H1 (cell line): Measurements from ENCODE around the gene TELO2. TPM values are rescaled to one million over a fixed set of nuclear protein-coding genes. Genes with fewer than 3 reads are reported as not detected.

Experiments used
- BRCA1 ChIP-seq: IDR thresholded peaks from 2 replicates; pipeline ENCODE4 v1.6.1; 2012; ENCODE audit warnings: low read depth, low read length, improper control_type of control experiment
- KDM4A ChIP-seq: IDR thresholded peaks from one replicate; pipeline ENCODE4 v1.7.1; 2012; ENCODE audit warnings: low read depth, mild to moderate bottlenecking, moderate library complexity, low read length, inconsistent platforms; ENCODE audit not compliant: severe bottlenecking
- SIRT6 ChIP-seq: IDR thresholded peaks from one replicate; pipeline ENCODE4 v1.7.1; 2012; ENCODE audit warnings: low read length, inconsistent platforms
- polyA plus RNA-seq, 7 experiments: library from polyadenylated mRNA; depleted of rRNA in 3 of 7; stranded (reverse) in 5 of 7; unstranded in 2 of 7; fragments of >200 nt in 5 of 7; fragments of 200-250 nt in 2 of 7; gene quantifications; 1 replicate in 5 of 7; 2 replicates in 1 of 7; 4 replicates in 1 of 7; pipeline versions ENCODE4 v1.2.1 to v1.2.3, GENCODE V29; 2011 to 2013; ENCODE audit warnings: missing spikeins in 2 of 7, mixed read lengths in 2 of 7
- total RNA-seq: library from RNA; stranded (reverse); fragmentation: NEBNext Ultra II Directional; extraction: Animal tissue kit (Norgen Biotek cat#: 25700); gene quantifications from 2 replicates; pipeline ENCODE4 v1.2.1, GENCODE V29; 2021
- TF ChIP-seq, protein P1 (sequence below), 3 experiments: IDR thresholded peaks; 1 replicate in 2 of 3; 2 replicates in 1 of 3; pipeline versions ENCODE4 v1.5.1 to v1.6.1; 2011; ENCODE audit warnings: low read length in 3 of 3, mild to moderate bottlenecking in 3 of 3, inconsistent platforms in 2 of 3, low read depth in 1 of 3, moderate library complexity in 1 of 3; ENCODE audit not compliant: insufficient read depth in 1 of 3; ENCODE audit errors: control extremely low read depth in 1 of 3
- TF ChIP-seq, protein P2 (sequence below): IDR thresholded peaks from 2 replicates; pipeline ENCODE4 v1.6.1; 2012; ENCODE audit warnings: low read length, inconsistent platforms

TELO2 gene
- total and polyA plus RNA-seq, 2 of the 8 experiments (the other 6 are each of a cell fraction or from before 2014, with no cell fraction given): 39.3 to 64.8 TPM

DNA sequence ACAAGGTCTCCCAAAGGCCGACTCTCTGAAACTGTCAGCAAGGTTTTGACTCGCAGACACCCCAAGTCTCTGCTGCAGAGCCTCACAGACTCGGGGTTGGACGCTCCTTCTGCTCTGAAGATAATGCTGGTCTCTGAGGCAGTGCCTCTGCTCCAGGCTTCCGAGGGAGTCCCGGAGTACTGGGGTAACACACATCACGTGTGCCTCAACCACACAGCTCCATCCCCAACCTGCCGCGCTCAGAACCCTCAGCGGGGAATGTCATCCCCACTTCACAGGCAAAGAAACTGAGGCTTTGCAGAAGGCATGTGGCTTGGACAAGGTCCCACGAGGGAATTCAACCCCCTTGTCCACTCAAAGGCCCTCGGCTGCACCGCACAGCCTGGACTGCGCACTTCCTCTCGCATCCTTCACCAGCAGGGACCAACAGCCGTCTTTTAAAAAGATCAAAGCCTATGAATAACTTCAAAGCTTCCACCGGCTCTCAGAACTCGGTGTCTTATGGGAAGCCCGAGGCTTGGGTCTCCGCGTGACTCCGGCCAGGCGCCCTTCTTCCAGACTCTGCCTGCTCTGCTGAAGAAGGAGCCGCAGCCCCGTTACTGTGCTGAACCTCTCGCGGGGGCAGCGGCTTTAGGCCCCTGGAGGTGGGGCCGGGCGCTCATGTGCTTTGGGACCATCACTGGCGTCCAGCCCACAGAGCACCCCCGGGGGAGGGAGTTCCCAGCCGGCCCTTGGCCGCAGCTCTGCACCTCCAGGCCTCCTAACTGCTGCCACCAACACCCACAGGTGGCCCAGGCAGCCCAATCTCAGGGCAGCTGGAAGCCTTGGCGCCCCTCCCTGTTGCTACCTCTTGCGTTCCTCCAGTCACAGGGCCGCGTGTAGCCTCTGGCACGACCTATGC, 42.5 kb downstream of the TELO2 start (continued):
- TF ChIP-seq, protein P1, sequence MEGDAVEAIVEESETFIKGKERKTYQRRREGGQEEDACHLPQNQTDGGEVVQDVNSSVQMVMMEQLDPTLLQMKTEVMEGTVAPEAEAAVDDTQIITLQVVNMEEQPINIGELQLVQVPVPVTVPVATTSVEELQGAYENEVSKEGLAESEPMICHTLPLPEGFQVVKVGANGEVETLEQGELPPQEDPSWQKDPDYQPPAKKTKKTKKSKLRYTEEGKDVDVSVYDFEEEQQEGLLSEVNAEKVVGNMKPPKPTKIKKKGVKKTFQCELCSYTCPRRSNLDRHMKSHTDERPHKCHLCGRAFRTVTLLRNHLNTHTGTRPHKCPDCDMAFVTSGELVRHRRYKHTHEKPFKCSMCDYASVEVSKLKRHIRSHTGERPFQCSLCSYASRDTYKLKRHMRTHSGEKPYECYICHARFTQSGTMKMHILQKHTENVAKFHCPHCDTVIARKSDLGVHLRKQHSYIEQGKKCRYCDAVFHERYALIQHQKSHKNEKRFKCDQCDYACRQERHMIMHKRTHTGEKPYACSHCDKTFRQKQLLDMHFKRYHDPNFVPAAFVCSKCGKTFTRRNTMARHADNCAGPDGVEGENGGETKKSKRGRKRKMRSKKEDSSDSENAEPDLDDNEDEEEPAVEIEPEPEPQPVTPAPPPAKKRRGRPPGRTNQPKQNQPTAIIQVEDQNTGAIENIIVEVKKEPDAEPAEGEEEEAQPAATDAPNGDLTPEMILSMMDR (IDR thresholded peaks at IDR 0.05; ENCODE audit: control extremely low read depth in 1 of 3, insufficient read depth in 1 of 3, low read depth in 1 of 3, low read length in 3 of 3): no peak
- TF ChIP-seq, protein P2, sequence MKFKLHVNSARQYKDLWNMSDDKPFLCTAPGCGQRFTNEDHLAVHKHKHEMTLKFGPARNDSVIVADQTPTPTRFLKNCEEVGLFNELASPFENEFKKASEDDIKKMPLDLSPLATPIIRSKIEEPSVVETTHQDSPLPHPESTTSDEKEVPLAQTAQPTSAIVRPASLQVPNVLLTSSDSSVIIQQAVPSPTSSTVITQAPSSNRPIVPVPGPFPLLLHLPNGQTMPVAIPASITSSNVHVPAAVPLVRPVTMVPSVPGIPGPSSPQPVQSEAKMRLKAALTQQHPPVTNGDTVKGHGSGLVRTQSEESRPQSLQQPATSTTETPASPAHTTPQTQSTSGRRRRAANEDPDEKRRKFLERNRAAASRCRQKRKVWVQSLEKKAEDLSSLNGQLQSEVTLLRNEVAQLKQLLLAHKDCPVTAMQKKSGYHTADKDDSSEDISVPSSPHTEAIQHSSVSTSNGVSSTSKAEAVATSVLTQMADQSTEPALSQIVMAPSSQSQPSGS: no peak
- no peak for TF ChIP-seq BRCA1
- TF ChIP-seq SIRT6: no peak
- TF ChIP-seq KDM4A: no peak
